HG02852 (cell line): Measurements from ENCODE around the gene ZNF480.
"Not testable (repeated sequence)": the region's sequence is repeated elsewhere in the genome, so short reads cannot be mapped to it uniquely, and the experiment has no call there.

Source experiments
- ATAC-seq: cut with Tn5 transposase; IDR thresholded peaks from one replicate; pipeline ENCODE4 v1.9.1; 2021; ENCODE audit warnings: mild to moderate bottlenecking, moderate library complexity; ENCODE audit not compliant: unreplicated experiment

Gene ZNF480

DNA sequence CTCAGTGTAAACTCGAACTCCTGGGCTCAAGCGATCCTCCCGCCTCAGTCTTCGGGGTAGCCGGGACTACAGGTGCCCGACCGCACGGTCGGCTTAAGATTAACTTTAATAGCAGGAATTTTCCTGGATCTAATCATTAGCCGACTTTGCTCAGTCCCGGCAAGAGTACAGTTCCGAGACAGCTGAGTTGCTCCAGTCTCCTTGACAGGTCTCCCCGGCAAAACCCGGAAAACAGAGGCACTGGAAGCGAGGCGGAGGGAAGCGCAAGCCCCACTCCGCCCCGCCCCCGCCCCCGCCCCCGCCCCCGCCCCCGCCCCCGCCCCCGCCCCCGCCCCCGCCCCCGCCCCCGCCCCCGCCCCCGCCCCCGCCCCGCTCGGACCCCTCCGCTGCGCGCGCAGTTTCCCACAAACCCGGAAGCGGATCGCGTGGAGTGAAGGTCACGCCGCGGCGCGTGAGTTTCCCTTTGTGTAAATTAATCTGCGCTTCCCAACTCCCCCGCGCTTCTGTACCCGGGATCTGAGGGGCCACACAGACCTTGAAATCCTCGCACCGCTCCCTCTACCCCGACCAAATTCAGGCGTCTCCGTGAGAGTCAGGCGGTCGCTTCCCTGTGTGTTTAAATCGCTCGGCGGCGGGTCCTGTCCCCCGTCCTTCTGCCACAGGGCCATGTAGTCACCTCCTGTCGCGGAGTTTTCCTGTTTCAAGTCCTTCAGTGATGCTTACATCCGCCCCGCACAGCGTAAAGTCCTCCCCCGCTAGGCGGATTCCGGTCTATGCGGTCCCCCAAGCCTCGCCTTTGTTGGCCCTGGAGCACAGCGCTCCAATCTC lies at the start of gene ZNF480:
Gene ZNF480, plus strand, starts transcription at position 397 of the 828 bp plus-strand sequence. CDS start 3,244 bp downstream, outside the sequence.
- ATAC-seq: peak; percentile 51

DNA sequence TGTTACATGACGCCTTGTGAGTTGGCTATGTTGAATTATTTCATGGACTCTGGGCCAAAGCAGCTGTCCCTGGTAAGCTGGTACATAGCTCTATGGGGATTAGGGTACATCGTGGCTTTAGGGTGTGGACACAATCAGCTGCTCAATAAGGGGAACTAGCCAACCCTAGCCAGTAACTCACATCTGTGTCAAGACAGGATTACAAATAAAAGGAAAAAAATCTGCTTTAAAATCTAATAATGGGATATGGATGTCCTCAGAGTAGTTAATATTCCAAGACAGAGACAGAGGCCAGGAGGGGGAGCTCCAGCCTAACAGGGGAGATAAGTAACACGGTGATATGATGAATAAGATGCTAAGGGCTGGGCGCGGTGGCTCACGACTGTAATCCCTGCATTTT lies 48.7 kb upstream of the ZNF480 start:
- no peak for ATAC-seq

GRCh38 chr19:52258426-52258825 lies 38.5 kb upstream of the ZNF480 start:
- no peak for ATAC-seq

DNA sequence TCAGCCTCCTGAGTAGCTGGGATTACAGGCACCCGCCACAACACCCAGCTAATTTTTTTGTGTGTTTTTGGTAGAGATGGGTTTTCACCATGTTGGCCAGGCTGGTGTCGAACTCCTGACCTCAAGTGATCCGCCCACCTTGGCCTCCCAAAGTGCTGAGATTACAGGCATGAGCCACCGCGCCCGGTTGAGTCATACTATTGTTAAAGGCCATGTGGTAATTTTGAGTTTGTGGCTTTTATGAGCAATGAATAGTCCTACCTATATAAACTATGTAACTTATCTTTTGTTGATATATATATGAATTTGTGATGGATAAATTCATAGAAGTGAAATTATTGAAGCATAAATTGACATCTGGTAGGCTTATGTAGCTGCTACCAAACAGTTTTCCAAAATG lies 31.4 kb upstream of the ZNF480 start:
- not testable (repeated sequence) for ATAC-seq

DNA sequence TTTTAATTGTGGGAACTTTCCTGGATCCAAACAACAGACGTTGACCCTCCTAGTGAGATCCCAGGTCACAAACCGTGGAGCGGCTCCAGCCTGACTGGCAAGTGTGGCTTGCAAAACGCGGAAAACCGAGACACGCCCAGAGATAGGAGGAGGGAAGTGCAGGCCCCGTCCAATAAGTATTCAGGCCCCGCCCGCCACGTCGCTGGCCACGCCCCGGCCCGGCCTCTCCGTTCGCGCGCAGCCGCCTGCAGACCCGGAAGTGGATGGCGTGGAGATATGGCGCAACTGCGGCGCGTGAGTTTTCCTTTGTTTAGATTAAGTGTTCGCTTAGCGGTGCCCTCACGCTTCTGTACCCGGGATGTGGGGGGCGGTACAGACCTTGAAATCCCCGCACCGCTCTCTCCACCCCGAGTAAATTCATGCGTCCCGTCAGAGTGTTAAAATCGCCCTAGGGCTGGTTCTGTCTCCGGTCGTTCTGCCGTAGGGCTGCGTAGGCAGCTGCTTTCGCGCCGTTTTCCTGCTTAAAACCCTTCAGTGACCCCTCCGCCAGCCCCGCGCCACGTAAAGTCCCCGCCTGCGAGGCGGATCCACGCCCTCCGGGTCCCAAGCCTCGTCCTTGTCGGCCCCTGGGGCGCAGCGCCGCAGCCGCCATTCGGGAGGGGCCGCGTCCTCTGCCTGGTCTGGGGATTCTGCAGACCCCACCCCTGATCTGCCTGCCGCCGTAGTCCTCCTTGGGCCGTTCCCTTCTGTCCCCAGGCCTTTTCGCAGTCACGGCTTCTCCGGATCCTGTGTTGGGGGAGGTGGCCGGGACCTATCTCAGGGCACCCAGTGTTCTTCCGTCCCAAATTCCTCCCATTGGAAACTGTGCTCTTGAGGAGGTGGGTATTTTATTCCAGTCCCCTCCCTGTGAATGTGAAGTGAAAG lies 27.4 kb upstream of the ZNF480 start, which contains the start of gene ZNF766:
Gene ZNF766, plus strand, starts transcription at position 250 of the 924 bp plus-strand sequence. Its CDS starts 27 bp downstream, at position 277.
- ATAC-seq: peak; percentile 96

DNA sequence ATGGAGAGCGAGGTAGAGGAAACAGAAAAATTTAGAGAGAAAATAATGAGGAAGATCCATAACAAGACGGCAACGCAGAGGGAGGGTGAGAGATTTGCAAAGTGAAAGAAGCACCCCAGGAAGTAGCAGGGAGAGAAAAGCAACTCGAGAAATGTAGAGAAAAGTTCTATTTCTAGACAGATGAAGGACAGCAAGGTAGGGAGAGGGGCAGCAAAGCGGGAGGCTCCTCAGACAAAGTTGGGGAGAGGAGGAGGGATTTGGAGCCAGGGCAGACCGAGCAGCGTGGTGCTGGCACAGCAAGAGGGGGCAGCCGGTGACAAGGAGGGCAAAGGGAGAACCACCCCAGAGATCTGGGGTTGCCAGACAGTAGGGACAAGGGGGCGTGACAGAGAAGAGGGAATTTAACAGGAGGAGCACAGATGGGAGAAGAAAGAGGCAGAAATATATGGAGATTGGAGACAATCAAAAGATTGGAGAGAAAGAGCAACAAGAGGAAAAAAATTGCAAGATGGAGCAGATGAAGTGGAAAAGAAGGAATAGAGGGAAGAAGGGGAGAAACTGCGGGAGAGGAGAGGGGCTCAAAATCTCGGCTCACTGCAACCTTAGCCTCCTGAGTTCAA lies 26.6 kb upstream of the ZNF480 start:
- ATAC-seq: no peak

GRCh38 chr19:52273301-52273700 lies 23.7 kb upstream of the ZNF480 start:
- ATAC-seq: no peak

DNA sequence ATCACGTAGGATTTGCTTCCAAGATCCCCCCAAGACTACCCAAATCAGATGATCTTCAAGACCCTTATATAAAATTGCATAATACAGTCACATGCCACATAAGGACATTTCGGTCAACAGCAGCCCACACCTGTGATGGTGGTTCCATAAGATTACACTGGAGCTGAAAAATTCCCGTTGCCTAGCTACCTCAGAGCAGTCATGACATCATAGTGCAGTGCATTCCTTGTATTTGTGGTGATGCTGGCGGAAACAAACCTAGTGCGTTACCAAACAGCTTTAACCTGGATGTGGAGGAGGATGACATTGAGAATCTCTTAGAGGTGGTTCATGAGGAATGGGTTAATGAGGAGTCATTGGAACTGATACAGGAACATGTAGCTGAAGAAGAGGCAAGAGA lies 22.8 kb upstream of the ZNF480 start:
- ATAC-seq: no peak

DNA sequence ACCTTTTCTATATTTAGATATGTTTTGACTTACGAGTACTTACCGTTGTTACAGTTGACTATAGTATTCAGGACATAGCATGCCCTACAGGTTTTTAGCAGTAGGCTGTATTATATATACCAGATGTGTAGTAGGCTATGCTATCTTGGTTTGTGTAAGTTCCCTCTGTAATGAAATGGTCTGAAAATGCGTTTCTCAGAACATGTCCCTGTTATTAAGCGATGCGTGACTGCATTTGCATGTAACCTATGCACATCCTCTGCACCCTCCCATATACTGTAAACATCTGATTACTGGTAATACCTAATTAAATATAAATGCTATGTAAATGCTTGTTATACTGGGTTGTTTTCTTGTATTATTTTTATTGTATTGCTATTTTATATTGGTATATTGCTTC lies 21.0 kb upstream of the ZNF480 start:
- no peak for ATAC-seq

DNA sequence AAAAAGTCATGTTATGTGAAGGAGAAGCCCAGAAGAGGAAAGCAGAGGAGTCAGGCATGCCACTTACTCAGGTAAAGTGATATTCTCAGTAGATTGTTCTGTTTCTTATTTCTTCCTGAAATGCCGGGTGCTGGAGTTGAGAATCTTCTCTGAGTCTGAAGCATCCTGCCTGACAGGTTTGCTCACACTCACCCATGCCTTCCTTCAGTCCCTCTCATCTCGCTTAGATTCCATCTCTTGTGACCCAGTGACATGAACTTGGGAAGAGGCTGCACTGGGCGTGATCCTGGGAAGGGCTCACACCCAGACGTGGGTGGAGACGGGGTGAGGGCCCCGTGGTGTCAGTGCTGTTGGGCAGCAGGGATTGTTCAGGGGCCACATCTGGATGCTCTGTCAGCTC lies 19.5 kb upstream of the ZNF480 start:
- ATAC-seq: no peak

DNA sequence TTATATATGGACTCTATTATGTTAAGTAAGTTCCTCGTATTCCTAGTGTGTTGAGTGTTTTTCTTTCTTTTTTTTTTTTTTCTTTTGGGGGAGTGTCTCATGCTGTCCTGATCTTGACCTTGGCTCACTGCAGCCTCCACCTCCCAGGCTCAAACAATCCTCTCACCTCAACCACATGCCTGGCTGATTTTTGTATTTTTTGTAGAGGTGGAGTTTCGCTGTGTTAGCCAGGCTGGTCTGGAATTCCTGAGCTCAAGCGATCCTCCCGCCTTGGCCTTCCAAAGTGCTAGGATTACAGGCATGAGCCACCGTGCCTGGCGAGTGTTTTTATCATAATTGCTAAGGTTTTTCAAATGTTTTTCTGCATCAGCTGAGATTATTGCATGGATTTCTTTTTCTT lies 10.7 kb upstream of the ZNF480 start:
- ATAC-seq: no peak

DNA sequence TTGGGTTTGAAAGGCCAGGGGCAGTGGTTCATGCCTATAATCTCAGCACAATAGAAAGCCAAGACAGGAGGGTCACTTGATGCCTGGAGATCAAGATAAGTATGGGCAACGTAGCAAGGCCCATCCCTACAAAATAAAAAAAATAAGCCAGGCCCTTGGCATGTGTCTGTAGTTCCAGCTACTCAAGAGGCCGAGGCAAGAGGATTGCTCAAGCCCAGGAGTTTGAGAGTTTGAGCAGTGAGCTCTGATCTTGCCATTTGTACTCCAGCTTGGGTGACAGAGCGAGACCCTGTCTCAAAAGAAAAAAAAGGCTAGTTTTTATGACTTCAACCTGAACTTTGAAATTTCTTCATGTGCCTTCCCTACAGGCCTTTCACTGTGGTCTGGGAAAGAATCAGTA lies 5.2 kb upstream of the ZNF480 start:
- ATAC-seq: no peak

DNA sequence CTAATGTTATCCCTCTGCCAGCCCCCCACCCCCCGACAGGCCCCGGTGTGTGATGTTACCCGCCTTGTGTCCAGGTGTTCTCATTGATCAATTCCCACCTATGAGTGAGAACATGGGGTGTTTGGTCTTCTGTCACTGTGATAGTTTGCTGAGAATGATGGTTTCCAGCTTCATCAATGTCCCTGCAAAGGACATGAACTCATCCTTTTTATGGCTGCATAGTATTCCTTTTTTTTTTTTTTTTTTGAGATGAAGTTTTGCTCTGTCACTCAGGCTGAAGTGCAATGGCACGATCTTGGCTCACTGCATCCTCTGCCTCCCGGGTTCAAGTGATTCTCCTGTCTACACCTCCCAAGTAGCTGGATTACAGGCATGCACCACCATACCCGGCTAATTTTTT lies 4.0 kb upstream of the ZNF480 start:
- ATAC-seq: not testable (repeated sequence)

DNA sequence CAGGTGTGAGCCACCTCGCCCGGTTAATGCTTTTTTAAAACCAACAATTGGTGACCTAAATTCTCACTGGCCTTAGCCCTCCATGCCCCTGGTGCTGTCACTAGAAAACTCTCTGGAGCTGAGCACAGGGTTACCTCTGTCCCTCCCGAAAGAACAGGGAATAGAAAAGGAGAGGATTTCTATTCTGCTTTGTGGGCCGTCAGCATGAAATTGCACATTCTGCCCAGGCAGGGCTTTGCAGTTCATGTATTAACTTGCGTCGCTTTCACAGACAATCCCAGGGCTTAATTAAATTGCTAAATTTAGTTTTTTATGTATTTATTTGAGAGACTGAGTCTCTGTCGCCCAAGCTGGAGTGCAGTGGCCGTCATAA lies 583 bp upstream of the ZNF480 start:
- no peak for ATAC-seq

GRCh38 chr19:52297601-52298364 lies 814 bp downstream of the ZNF480 start:
- peak; percentile 19 for ATAC-seq

DNA sequence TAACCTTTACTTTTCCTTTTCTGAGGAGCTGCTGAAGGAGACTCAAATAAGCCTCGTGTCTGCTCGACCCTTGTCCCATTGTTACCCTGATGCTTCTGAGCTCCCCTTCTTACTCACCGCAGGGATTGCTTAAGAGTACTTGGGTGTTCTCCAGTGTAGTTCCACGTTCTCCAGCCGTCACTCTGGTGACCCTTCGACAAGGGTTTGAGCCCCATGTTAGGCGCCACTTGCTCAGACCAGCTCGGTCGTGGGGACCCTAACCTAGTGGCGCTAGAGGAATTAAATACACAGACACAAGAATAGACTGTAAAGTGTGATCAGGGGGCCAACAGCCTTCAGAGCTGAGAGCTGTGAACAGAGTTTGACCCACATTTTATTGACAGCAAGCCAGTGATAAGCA lies 10.3 kb downstream of the ZNF480 start:
- ATAC-seq: no peak

DNA sequence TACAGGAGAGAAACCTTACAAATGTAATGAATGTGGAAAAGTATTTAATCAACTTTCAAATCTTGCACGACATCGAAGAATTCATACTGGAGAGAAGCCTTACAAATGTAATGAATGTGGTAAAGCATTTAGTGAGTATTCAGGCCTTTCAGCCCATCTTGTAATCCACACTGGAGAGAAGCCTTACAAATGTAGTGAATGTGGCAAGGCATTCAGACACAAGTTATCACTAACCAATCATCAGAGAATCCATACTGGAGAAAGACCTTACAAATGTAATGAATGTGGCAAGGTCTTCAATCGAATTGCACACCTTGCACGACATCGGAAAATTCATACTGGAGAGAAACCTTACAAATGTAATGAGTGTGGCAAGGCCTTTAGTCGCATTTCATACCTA lies 25.5 kb downstream of the ZNF480 start:
- ATAC-seq: no peak

DNA sequence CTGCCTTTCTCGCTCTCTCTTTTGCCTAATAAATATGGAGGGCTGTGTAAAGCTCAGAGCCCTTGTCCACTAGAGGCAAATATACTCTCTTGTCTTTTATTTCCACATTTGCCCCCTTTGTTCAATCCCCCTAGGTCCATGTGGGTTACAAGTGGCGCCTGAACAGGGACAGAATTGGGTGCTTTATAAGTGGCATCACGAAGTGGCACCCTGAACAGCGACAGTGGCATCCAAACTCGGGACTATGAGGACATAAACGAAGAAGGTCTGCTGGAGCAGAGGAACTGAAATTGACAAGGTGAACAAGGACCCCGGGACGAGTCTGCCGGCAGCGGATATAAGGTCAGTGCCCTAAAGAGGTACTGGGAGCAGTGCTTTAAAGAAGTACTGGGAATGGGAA lies 34.8 kb downstream of the ZNF480 start:
- ATAC-seq: no peak

DNA sequence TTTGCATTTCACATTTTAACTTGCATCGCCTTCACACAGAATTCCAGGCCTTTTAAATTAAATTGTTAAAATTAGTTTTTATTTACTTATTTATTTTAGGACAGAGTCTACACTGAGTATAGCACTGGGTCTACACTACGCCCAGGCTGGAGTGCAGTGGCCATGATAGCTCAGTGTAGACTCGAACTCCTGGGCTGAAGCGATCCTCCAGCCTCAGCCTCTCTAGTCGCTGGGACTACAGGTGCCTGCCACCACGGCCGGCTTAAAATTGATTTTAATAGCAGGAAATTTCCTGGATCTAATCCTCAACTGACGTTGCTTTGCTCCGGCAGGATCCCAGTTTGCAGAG lies 38.8 kb downstream of the ZNF480 start:
- no peak for ATAC-seq

DNA sequence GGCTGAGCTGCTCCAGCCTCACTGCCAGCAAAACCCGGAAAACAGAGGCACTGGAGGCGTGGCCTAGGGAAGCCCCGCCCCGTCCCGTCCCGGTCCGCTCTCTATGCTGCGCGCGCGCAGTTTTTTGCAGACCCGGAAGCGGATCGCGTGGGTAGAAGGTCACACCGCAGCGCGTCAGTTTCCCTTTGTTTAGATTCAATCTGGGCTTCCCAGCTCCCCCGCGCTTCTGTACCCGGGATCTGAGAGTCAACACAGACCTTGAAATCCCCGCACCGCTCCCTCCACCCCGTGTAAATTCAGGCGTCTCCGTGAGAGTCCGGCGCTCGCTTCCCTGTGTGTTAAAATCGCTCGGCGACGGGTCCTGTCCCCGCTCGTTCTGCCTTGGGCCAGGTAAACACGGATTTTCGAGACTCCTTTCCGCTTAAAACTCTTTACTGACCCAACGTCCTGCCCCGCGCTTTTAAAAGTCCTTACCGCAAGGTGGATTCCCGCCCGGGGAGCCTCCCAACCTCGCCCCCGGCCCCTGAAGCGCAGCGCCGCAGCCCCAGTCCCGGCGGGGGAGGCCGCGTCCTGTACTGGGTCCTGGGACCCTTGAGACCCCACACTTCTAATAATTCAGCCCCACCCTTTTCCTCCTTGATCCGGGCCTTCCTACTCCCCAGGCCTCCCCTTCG lies 39.3 kb downstream of the ZNF480 start, which contains the start of gene ZNF610:
Gene ZNF610, plus strand, starts transcription at position 127 of the 674 bp plus-strand sequence. CDS start 12,930 bp downstream, outside the sequence.
- ATAC-seq: peak; percentile 67
